GM04504 (cell line): ENCODE results near the gene GABRR2.

Experiments used
- DNase-seq: peaks from one replicate; pipeline ENCODE4 v3.0.0-alpha.2; 2012; ENCODE audit warnings: low read depth

GABRR2 gene

GRCh38 chr6:89208551-89208950 is 106.5 kb downstream of the GABRR2 start:
- DNase-seq, result no peak
